ENCODE data around the gene TEKTIP1.

- TF ChIP-seq CREB1 (IDR thresholded peaks at IDR 0.05; ENCODE audit: low read depth), result no peak
- no peak for TF ChIP-seq NFIC (IDR thresholded peaks at IDR 0.05)
- no peak for TF ChIP-seq ZBTB7A (IDR thresholded peaks at IDR 0.05; ENCODE audit: low read depth)
- TF ChIP-seq REST (IDR thresholded peaks at IDR 0.05; ENCODE audit: low read depth), result no peak
- no peak for TF ChIP-seq MAX (IDR thresholded peaks at IDR 0.05)
- TF ChIP-seq YY1 (IDR thresholded peaks at IDR 0.05; ENCODE audit: low read depth), result no peak
- TF ChIP-seq RAD21 (IDR thresholded peaks at IDR 0.05; ENCODE audit: low read depth), result no peak
- TF ChIP-seq EP300 (IDR thresholded peaks at IDR 0.05; ENCODE audit: borderline replicate concordance), result no peak
- no peak for TF ChIP-seq TAF1 (IDR thresholded peaks at IDR 0.05; ENCODE audit: low read depth)
- no peak for TF ChIP-seq CEBPB (IDR thresholded peaks at IDR 0.05)
These were observed 37.1 kb downstream of the TEKTIP1 start for GRCh38 chr19:3575949-3576673.

Measured in Ishikawa (cell line).